K562 (cell line): Measurements from ENCODE around the gene ALKBH8. TPM values are rescaled to one million over a fixed set of nuclear protein-coding genes. Genes with fewer than 3 reads are reported as not detected.

Experiments
- AFF4 ChIP-seq: sonication (generic); formaldehyde crosslinking; IDR thresholded peaks from 2 replicates; pipeline ENCODE4 v1.8.0; 2023; ENCODE audit warnings: mild to moderate bottlenecking, missing genetic modification reagents
- ATF6 ChIP-seq: sonication (generic); formaldehyde crosslinking; IDR thresholded peaks from 2 replicates; pipeline ENCODE4 v1.4.0; 2020; ENCODE audit warnings: mild to moderate bottlenecking, missing genetic modification reagents
- CTCFL ChIP-seq: IDR thresholded peaks from 2 replicates; pipeline ENCODE4 v1.6.1; 2011; ENCODE audit warnings: borderline replicate concordance, low read depth, mild to moderate bottlenecking, moderate library complexity, low read length; ENCODE audit not compliant: insufficient read depth, poor library complexity, severe bottlenecking
- ETV6 ChIP-seq, 3 experiments: fragments of 150-350 bp in 1 of 3; sonication (generic) in 1 of 3; formaldehyde crosslinking in 1 of 3; IDR thresholded peaks; 2 replicates each; pipeline versions ENCODE4 v1.6.1 to v1.8.0; 2014 to 2022; ENCODE audit warnings: borderline replicate concordance in 2 of 3, low read depth in 2 of 3, antibody characterized with exemption in 1 of 3, low read length in 1 of 3, mild to moderate bottlenecking in 1 of 3, missing genetic modification reagents in 1 of 3
- FIP1L1 ChIP-seq: fragments of 200-400 bp; formaldehyde crosslinking; IDR thresholded peaks from 2 replicates; pipeline ENCODE4 v1.6.1; 2018; ENCODE audit warnings: mild to moderate bottlenecking, low read depth, low read length; ENCODE audit not compliant: poor library complexity, severe bottlenecking
- FUS ChIP-seq: fragments of 200-400 bp; formaldehyde crosslinking; optimal IDR thresholded peaks from 2 replicates; pipeline ENCODE3; 2017; ENCODE audit warnings: low read depth, low read length
- HEY1 ChIP-seq: fragments of 250-450 bp; sonication (Bioruptor Pico); IDR thresholded peaks from 2 replicates; pipeline ENCODE4 v1.5.0; 2020; ENCODE audit warnings: mild to moderate bottlenecking, moderate library complexity, borderline replicate concordance
- HMGN3 ChIP-seq: IDR thresholded peaks from 2 replicates; pipeline ENCODE4 v1.6.1; 2011; ENCODE audit warnings: borderline replicate concordance, low read depth, mild to moderate bottlenecking, mixed read lengths, low read length; ENCODE audit not compliant: insufficient read length; ENCODE audit errors: extremely low read depth
- HNRNPK ChIP-seq: fragments of 200-400 bp; formaldehyde crosslinking; IDR thresholded peaks from one replicate; pipeline ENCODE4 v1.6.1; 2018; ENCODE audit warnings: mild to moderate bottlenecking, low read depth, low read length; ENCODE audit not compliant: poor library complexity, severe bottlenecking
- LARP7 ChIP-seq: fragments of 450-650 bp; IDR thresholded peaks from 2 replicates; pipeline ENCODE4 v1.6.1; 2016
- MYNN ChIP-seq, 2 experiments: sonication (generic); formaldehyde crosslinking in 1 of 2; IDR thresholded peaks; 2 replicates each; pipeline versions ENCODE4 v1.5.0 to v1.6.1; 2016 to 2020; ENCODE audit warnings: antibody characterized with exemption in 1 of 2, missing genetic modification reagents in 1 of 2
- NR4A1 ChIP-seq, 2 experiments: fragments of 250-450 bp in 1 of 2; fragments of 450-650 bp in 1 of 2; sonication (Bioruptor Pico) in 1 of 2; IDR thresholded peaks; 2 replicates each; pipeline versions ENCODE4 v1.4.0 to v1.6.1; 2016 to 2020; ENCODE audit warnings: mild to moderate bottlenecking in 2 of 2, missing compliant biosample characterization in 1 of 2, missing genetic modification characterization in 1 of 2, moderate library complexity in 1 of 2
- PHF20 ChIP-seq: fragments of 450-650 bp; IDR thresholded peaks from 2 replicates; pipeline ENCODE4 v1.6.1; 2018; ENCODE audit not compliant: partially characterized antibody
- POLR2H ChIP-seq: IDR thresholded peaks from 2 replicates; pipeline ENCODE4 v1.6.1; 2016; ENCODE audit warnings: missing genetic modification characterization, low read depth, mild to moderate bottlenecking, control low read depth, missing compliant biosample characterization, moderate library complexity
- PYGO2 ChIP-seq: fragments of 450-650 bp; IDR thresholded peaks from 2 replicates; pipeline ENCODE4 v1.6.1; 2016; ENCODE audit warnings: mild to moderate bottlenecking, missing genetic modification characterization, moderate library complexity, missing compliant biosample characterization
- RB1 ChIP-seq: fragments of 450-650 bp; IDR thresholded peaks from 2 replicates; pipeline ENCODE4 v1.6.1; 2017; ENCODE audit warnings: low read depth, mild to moderate bottlenecking
- SRSF1 ChIP-seq: fragments of 200-400 bp; formaldehyde crosslinking; IDR thresholded peaks from 2 replicates; pipeline ENCODE4 v1.6.1; 2017; ENCODE audit warnings: mild to moderate bottlenecking, low read depth, low read length, moderate library complexity
- ZNF785 ChIP-seq: fragments of 250-450 bp; sonication (Bioruptor Pico); IDR thresholded peaks from 2 replicates; pipeline ENCODE4 v1.4.0; 2020; ENCODE audit warnings: mild to moderate bottlenecking
- polyA plus RNA-seq, 8 experiments: library from polyadenylated mRNA; depleted of rRNA in 4 of 8; stranded (reverse) in 5 of 8; unstranded in 3 of 8; fragments of >200 nt; fragmentation: Nextera tagmentation in 2 of 8; fragmentation: Illumina TruSeq in 1 of 8; extraction: Ambion mirVana in 2 of 8; extraction: Trizol in 1 of 8; gene quantifications; 2 replicates each; pipeline versions ENCODE4 v1.2.1 to v1.2.3, GENCODE V29; 2011 to 2014; ENCODE audit warnings: inconsistent platforms in 1 of 8, missing spikeins in 1 of 8
- total RNA-seq, 7 experiments: library from RNA; depleted of rRNA in 6 of 7; stranded (reverse); fragments of >200 nt in 6 of 7; fragmentation: Illumina TruSeq in 2 of 7; extraction: Trizol in 2 of 7; gene quantifications; 2 replicates each; pipeline versions ENCODE4 v1.2.1 to v1.2.3, GENCODE V29; 2011 to 2021; ENCODE audit warnings: low replicate concordance in 1 of 7

Gene ALKBH8
- total and polyA plus RNA-seq, 9 of the 15 experiments (the other 6 are each of a cell fraction or from before 2014, with no cell fraction given): 4.3 to 14.4 (median 9.1) TPM

DNA sequence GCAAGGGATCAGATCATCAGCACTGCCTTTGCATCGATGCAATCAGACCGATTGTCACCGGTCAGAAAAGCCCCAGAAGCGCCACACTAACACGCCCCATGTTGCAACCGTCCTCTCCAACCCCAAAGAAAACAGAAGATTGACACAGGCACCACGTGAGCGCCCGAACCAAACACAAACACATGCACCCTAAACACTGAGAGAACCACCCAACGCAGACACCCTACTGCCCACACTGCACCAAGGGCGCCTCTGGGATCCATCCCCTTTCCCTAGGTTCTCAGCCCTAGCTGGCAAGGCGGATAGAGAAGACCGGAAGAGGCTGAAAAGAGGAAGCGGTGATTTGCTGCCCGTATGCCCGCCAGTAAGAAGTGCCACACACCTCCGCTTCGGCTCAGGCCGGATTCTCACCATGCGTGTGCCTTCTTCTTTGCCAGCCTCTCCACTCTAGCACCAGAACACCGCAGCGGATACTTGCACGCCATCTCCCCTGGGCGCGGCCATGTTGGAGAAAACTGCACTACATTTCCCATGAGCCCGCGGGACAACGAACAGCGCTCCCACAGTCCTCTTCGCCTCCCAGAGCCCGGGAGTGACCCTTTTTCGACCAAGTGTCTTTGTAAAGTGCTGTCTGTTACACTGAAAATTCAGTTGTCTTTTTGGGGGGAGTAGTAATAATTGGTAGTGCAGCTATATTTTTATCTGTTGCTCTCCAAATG lies at the start of gene ALKBH8 (continued):
- TF ChIP-seq ETV6 (IDR thresholded peaks at IDR 0.05; ENCODE audit: borderline replicate concordance in 1 of 2, low read depth in 2 of 2, low read length in 1 of 2) (no peak), ETV6 (CRISPR knock-in tag; IDR thresholded peaks at IDR 0.05; ENCODE audit: borderline replicate concordance) (no peak), RB1 (no peak; the same call in 1 of the 2 replicates), HMGN3 (no peak), NR4A1 (CRISPR knock-in tag; IDR thresholded peaks at IDR 0.05) (no peak), NR4A1 (tag; IDR thresholded peaks at IDR 0.05) (no peak; the same call in 1 of the 2 replicates), HNRNPK (no peak), HEY1 (CRISPR knock-in tag) (no peak), AFF4 (CRISPR knock-in tag) (no peak), CTCFL (no peak), ZNF785 (CRISPR knock-in tag) (no peak), PYGO2 (tag) (no peak), ATF6 (0 out of 2 replicates have a peak, but pooled peaks have one; percentile 43), FUS (no peak), POLR2H (tag) (no peak), SRSF1 (no peak), FIP1L1 (no peak), MYNN (IDR thresholded peaks at IDR 0.05) (no peak), MYNN (CRISPR knock-in tag; IDR thresholded peaks at IDR 0.05) (no peak), LARP7 (no peak), PHF20 (peak; percentile 97)
